ENCODE measurements around the gene ADCY6.
"Not testable (repeated sequence)": the region's sequence is repeated elsewhere in the genome, so short reads cannot be mapped to it uniquely, and the experiment has no call there.

ADCY6 gene

GRCh38 chr12:48750769-48751356, 38.0 kb downstream of the ADCY6 start:
- no peak for DNase-seq (ENCODE audit: low spot score)

- no peak for DNase-seq (ENCODE audit: low spot score)
Measured at GRCh38 chr12:48750215-48750614, 38.7 kb downstream of the ADCY6 start.

- no peak for DNase-seq (ENCODE audit: low spot score)
Measured at GRCh38 chr12:48744251-48745008, 44.5 kb downstream of the ADCY6 start.

- DNase-seq (ENCODE audit: low spot score): no peak
Measured at GRCh38 chr12:48739618-48740269, 49.1 kb downstream of the ADCY6 start.

- no peak for DNase-seq (ENCODE audit: low spot score)
Measured at GRCh38 chr12:48736456-48736855, 52.4 kb downstream of the ADCY6 start.

- DNase-seq (ENCODE audit: low spot score): no peak
Measured at GRCh38 chr12:48728807-48729206, 60.1 kb downstream of the ADCY6 start.

GRCh38 chr12:48720737-48721136, 68.2 kb downstream of the ADCY6 start:
- not testable (repeated sequence) for DNase-seq (ENCODE audit: low spot score)

GRCh38 chr12:48720171-48720570, 68.7 kb downstream of the ADCY6 start:
- DNase-seq (ENCODE audit: low spot score): not testable (repeated sequence)

GRCh38 chr12:48719002-48719401, 69.9 kb downstream of the ADCY6 start:
- not testable (repeated sequence) for DNase-seq (ENCODE audit: low spot score)

- DNase-seq (ENCODE audit: low spot score): no peak
Measured at GRCh38 chr12:48717252-48717695, 71.6 kb downstream of the ADCY6 start.

GRCh38 chr12:48716493-48717251, 72.2 kb downstream of the ADCY6 start, which contains the start of gene CCNT1:
Gene CCNT1, minus strand, starts transcription at chr12:48716707. Its CDS starts 32 bp downstream, at chr12:48716675.
- DNase-seq (ENCODE audit: low spot score): peak; percentile 99

Data from CD4-positive, alpha-beta T cell treated with Interleukin-2 at 100 ng/mL for 4 hours (primary cell).